Aorta (tissue), 5 donors: ENCODE results near the gene IQGAP2. TPM values are rescaled to one million over a fixed set of nuclear protein-coding genes. Genes with fewer than 3 reads are reported as not detected.
"Not testable (repeated sequence)": the region's sequence is repeated elsewhere in the genome, so short reads cannot be mapped to it uniquely, and the experiment has no call there.

Experiments used
- ATAC-seq: fragments of 200-7000 bp; cut with Tn5 transposase; one replicate; pipeline ENCODE4 v1.9.1; 2022; ENCODE audit warnings: moderate library complexity; ENCODE audit not compliant: low FRiP score
- DNase-seq, 2 donors: peaks; one replicate each; pipeline ENCODE4 v3.0.0-alpha.2; 2020
- H3K27ac ChIP-seq, 2 donors: one replicate each; pipeline ENCODE4 v1.5.1; 2013; ENCODE audit warnings: low read length in 2 of 2, mild to moderate bottlenecking in 2 of 2, moderate library complexity in 2 of 2, control low read depth in 1 of 2, inconsistent platforms in 1 of 2, low read depth in 1 of 2
- H3K27me3 ChIP-seq, 2 donors: one replicate each; pipeline ENCODE4 v1.6.1; 2013; ENCODE audit warnings: control low read depth in 1 of 2, low read length in 1 of 2, mild to moderate bottlenecking in 1 of 2, moderate library complexity in 1 of 2; ENCODE audit not compliant: insufficient read depth in 2 of 2, control insufficient read depth in 1 of 2
- H3K36me3 ChIP-seq, 2 donors: one replicate each; pipeline ENCODE4 v1.6.1; 2013; ENCODE audit warnings: control low read depth in 1 of 2, low read length in 1 of 2, mild to moderate bottlenecking in 1 of 2; ENCODE audit not compliant: insufficient read depth in 2 of 2, control insufficient read depth in 1 of 2
- H3K4me1 ChIP-seq, 2 donors: one replicate each; pipeline ENCODE4 v1.6.1; 2013; ENCODE audit warnings: low read length in 2 of 2, control low read depth in 1 of 2, mild to moderate bottlenecking in 1 of 2, moderate library complexity in 1 of 2; ENCODE audit not compliant: insufficient read depth in 2 of 2, control insufficient read depth in 1 of 2
- H3K4me3 ChIP-seq, 2 donors: one replicate each; pipeline ENCODE4 v1.5.1; 2013; ENCODE audit warnings: low read length in 2 of 2, control low read depth in 1 of 2, mild to moderate bottlenecking in 1 of 2
- H3K9me3 ChIP-seq: one replicate; pipeline ENCODE4 v1.6.1; 2013; ENCODE audit warnings: mild to moderate bottlenecking, low read length; ENCODE audit not compliant: control insufficient read depth
- WGBS, 2 donors: extraction: QIAGEN DNeasy Blood & Tissue Kit; methylation state at CpG; one replicate each; pipeline ENCODE4 v1.1.7; 2013; 5-methylcytosine and 5-hydroxymethylcytosine counted together
- intact Hi-C, 2 donors: fragments of 100-400 bp; cut with DNase I; formaldehyde crosslinking; loops; one replicate each; pipeline versions ENCODE4 v1.14.2 to v1.15.0; 2022
- polyA plus RNA-seq, 2 donors: library from polyadenylated mRNA; stranded (reverse); fragments of 200-250 nt; gene quantifications; one replicate each; pipeline ENCODE4 v1.2.3, GENCODE V29; 2013
- total RNA-seq, 2 donors: library from RNA; stranded (reverse); fragmentation: NEBNext Ultra II Directional; extraction: Animal tissue kit (Norgen Biotek cat#: 25700); gene quantifications; one replicate each; pipeline ENCODE4 v1.2.1, GENCODE V29; 2021
- donor health status: healthy with polysubstance abuse.
- donor health status: Bipolar disorder and iron deficiency.
- donor health status: DM: no; HTN: no; CAD: no.
- donor health status: DM: no; HTN: no; CAD: no.
- donor health status: DM: yes; HTN: yes; CAD: no.

Gene IQGAP2
- total and polyA plus RNA-seq, 4 donors, result 2.6 to 40.2 (median 20.4) TPM

DNA sequence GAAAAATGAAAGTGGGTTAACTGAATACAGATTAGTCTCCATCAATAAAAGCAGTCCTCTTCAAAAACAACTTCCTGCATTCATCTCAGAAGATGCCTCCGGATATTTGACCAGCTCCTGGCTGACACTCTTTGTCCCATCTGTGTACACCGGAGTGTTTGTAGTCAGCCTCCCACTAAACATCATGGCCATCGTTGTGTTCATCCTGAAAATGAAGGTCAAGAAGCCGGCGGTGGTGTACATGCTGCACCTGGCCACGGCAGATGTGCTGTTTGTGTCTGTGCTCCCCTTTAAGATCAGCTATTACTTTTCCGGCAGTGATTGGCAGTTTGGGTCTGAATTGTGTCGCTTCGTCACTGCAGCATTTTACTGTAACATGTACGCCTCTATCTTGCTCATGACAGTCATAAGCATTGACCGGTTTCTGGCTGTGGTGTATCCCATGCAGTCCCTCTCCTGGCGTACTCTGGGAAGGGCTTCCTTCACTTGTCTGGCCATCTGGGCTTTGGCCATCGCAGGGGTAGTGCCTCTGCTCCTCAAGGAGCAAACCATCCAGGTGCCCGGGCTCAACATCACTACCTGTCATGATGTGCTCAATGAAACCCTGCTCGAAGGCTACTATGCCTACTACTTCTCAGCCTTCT is 329.4 kb downstream of the IQGAP2 start:
- Histone ChIP-seq H3K36me3 (no peaks in the 10 kb centered on the region), H3K9me3 (no peaks in the 10 kb centered on the region), H3K4me3 (no peak overlapping the region), H3K27ac (no peak overlapping the region), H3K4me1 (no peaks in the 10 kb centered on the region), H3K27me3 (no peaks in the 10 kb centered on the region)
- intact Hi-C loops, result no loop called here
- DNase-seq (no peak), ATAC-seq (peak; percentile 11)
- WGBS, 2 donors, result 94 to 95% methylated on average over 15 of the region's 15 CpGs

DNA sequence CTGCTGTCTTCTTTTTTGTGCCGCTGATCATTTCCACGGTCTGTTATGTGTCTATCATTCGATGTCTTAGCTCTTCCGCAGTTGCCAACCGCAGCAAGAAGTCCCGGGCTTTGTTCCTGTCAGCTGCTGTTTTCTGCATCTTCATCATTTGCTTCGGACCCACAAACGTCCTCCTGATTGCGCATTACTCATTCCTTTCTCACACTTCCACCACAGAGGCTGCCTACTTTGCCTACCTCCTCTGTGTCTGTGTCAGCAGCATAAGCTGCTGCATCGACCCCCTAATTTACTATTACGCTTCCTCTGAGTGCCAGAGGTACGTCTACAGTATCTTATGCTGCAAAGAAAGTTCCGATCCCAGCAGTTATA is 329.9 kb downstream of the IQGAP2 start:
- intact Hi-C loops, result no loop called here
- Histone ChIP-seq H3K4me3 (no peak overlapping the region), H3K4me1 (no peaks in the 10 kb centered on the region), H3K27ac (no peak overlapping the region), H3K27me3 (no peaks in the 10 kb centered on the region), H3K9me3 (no peaks in the 10 kb centered on the region), H3K36me3 (no peaks in the 10 kb centered on the region)
- DNase-seq, result no peak
- no peak for ATAC-seq
- WGBS, 2 donors, result 87 to 90% methylated on average over 13 of the region's 13 CpGs

DNA sequence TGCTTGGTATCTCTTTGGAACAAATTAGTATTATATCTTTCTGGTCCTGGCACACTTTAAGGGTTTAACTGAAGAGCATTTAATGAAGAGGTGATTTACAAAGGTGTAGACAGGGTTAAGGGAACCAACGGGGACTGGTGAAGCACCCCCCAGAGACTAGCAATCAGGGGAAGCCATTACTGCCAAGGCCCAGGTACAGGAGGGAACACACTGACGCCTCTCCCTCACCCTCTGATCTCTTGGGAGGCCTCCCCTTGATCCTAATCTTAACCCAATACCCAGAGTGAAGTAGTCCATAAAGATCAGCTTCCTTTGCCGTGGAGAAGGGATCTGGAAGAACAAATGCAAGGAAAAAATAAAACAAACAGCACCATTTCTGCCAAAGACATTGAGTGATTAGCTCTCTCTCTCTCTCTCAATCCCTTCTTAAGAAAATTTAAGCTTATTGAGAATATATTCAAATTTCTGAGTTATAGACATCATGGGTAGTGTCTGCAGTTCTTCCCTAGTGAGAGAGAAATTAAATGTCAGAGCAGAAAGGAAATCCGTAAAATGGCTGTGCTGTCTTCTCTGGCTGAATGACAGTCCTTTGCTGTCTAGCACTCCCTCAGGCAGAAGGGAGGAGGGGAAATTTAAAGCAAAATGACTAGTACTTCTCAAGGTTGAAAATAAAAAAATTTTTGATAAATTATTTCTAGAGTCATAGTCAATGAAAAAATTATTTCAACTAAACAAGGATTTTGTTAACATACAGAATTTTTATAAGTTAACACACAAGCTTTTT is 332.9 kb downstream of the IQGAP2 start:
- no peak for ATAC-seq
- Histone ChIP-seq H3K36me3 (no peaks in the 10 kb centered on the region), H3K4me1 (no peaks in the 10 kb centered on the region), H3K4me3 (no peak overlapping the region), H3K9me3 (no peaks in the 10 kb centered on the region), H3K27ac (no peak overlapping the region), H3K27me3 (no peaks in the 10 kb centered on the region)
- WGBS, 2 donors, result 72 to 76% methylated on average over 4 of the region's 4 CpGs
- DNase-seq, result no peak
- intact Hi-C loops, result no loop called here

DNA sequence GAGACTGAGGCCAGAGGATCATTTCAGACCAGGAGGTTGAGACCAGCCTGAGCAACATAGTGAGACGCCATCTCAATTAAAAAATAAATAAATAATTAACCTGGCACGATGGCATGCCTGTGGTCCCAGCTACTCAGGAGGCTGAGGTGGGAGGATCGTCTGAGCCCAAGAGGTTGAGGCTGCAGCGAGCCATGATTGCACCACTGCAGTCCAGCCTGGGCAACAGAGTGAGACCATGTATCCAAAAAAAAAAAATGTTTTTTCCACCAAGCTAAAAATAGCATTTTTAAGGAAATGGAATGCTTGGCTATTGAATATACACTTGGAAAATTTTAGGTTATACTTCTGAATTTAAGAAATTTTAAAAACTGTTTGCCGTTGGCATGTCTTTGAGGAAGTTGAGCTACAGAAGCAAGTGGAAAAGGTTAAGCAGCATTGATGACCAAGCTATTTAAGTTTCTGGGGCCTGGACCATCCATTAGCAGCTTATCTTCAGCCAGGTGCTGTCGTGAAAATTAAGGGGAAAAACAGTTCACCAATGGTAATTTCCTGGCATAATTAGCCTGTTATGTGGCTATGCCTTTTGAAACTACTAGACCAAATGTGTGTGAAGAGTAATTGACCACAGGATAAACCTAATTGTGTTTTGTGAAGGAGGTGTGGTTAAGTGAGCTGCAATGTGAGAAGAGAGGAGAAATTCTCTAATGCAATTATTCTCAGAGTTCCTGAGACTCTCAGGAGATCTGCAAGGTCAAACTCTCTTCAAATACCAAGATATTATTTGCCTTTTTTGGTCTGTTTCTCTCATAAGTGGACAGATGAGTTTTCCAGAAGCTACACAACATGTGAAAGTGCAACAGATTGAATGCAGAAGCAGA is 333.8 kb downstream of the IQGAP2 start:
- H3K27me3 ChIP-seq, result no peaks in the 10 kb centered on the region
- H3K4me1 ChIP-seq, result no peaks in the 10 kb centered on the region
- H3K4me3 ChIP-seq, result no peak overlapping the region
- H3K9me3 ChIP-seq, result no peaks in the 10 kb centered on the region
- DNase-seq (no peak), ATAC-seq (no peak)
- intact Hi-C loops, result no loop called here
- WGBS, 2 donors, result 79 to 80% methylated on average over 6 of the region's 6 CpGs
- no peaks in the 10 kb centered on the region for H3K36me3 ChIP-seq
- H3K27ac ChIP-seq, result no peak overlapping the region

DNA sequence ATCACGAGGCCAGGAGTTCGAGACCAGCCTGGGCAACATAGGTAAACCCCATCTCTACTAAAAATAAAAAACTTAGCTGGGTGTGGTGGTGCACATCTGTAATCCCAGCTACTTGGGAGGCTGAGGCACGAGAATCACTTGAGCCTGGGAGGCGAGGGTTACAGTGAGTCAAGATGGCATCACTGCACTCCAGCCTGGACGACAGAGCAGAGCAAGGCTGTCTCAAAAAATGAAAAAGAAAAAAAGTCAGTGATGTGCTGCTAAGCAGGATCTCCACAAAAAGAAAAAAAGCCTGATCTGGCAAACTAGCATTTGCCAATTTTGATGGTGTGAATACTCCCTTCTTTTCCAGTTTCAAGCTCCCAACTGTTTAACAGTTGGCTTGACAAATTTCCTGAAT is 334.8 kb downstream of the IQGAP2 start:
- Histone ChIP-seq H3K27ac (no peak overlapping the region), H3K36me3 (no peaks in the 10 kb centered on the region)
- intact Hi-C loops, result no loop called here

DNA sequence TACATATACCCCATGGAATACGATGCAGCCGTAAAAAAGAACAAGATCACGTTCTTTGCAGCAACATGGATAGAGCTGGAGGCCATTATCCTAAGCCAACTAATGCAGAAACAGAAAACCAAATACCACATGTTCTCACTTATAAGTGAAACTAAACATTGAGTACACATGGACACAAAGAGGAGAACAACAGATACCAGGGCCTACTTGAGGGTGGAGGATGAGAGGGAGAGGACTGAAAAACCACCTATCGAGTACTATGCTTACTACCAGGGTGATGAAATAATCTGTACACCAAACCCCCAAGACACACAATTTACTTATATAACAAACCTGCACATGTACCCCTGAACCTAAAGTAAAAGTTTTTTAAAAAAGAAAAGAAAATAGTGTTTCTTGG is 338.4 kb downstream of the IQGAP2 start:
- ATAC-seq, intact Hi-C loops, H3K4me3 ChIP-seq, H3K36me3 ChIP-seq, DNase-seq, H3K9me3 ChIP-seq, H3K27me3 ChIP-seq, H3K27ac ChIP-seq, H3K4me1 ChIP-seq: not testable (repeated sequence)
- WGBS, 2 donors, result 98% methylated on average over 4 of the region's 4 CpGs

More for the DNA sequence above, 334.8 kb downstream of the IQGAP2 start:
- Histone ChIP-seq H3K4me3 (no peak overlapping the region), H3K27me3 (no peaks in the 10 kb centered on the region), H3K9me3 (no peaks in the 10 kb centered on the region), H3K4me1 (no peaks in the 10 kb centered on the region)
- WGBS, 2 donors, result 83 to 85% methylated on average over 5 of the region's 5 CpGs
- DNase-seq (no peak), ATAC-seq (no peak)

DNA sequence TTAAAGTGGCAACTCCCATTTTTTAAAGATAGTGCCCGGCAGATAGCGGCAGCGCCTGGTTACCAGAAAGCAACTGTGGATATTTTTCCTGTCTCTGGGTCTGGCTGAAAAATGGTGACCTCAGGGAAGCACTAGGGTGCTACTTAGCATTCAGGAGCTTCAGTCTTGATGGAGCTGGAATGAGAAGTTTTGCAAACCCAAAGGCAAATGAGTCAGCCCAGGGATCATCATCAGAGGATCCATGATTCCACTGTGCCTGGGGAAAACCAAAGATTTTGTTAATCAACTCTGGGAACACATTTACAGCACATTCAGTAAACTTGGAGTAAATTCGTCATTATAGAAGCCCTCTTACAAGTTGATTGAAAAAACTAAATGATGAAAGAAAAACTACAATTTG is 339.5 kb downstream of the IQGAP2 start:
- ATAC-seq (no peak), DNase-seq (no peak)
- Histone ChIP-seq H3K36me3 (no peaks in the 10 kb centered on the region), H3K27ac (no peak overlapping the region), H3K4me1 (no peaks in the 10 kb centered on the region), H3K9me3 (no peaks in the 10 kb centered on the region), H3K27me3 (no peaks in the 10 kb centered on the region), H3K4me3 (no peak overlapping the region)
- WGBS, 2 donors, result 85 to 90% methylated on average over 4 of the region's 4 CpGs
- intact Hi-C loops, result no loop called here

DNA sequence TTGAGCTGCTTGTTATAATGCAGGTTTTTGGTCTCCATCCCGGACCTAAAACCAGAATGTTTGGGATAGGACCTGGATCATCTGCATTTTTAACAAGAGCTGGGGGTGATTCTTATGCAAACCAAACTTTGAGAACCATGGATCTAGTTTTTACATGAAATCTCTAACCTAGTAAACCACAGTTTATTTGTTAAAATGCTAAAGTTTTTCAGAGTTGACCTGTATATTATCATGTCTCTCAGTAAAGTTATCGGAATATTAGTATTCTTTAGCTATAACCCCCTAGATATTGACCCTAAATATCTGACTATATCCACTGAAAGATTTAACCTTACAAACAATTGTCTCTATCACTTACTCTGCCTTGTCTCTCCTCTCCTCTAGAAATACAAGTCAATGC is 341.5 kb downstream of the IQGAP2 start:
- no peaks in the 10 kb centered on the region for H3K36me3 ChIP-seq
- DNase-seq (no peak), ATAC-seq (no peak)
- H3K27me3 ChIP-seq, result no peaks in the 10 kb centered on the region
- no peak overlapping the region for H3K4me3 ChIP-seq
- no peaks in the 10 kb centered on the region for H3K9me3 ChIP-seq
- H3K27ac ChIP-seq, result no peak overlapping the region
- intact Hi-C loops, result no loop called here
- no peaks in the 10 kb centered on the region for H3K4me1 ChIP-seq
- 67 to 71% methylated on average over 2 of the region's 2 CpGs for WGBS, 2 donors
